Neural progenitor cell (in vitro differentiated cells): ENCODE measurements around the gene VCAN. TPM values are rescaled to one million over a fixed set of nuclear protein-coding genes. Genes with fewer than 3 reads are reported as not detected.

Experiments used
- DNase-seq: peaks from one replicate; pipeline ENCODE4 v3.0.0-alpha.2; 2016; ENCODE audit warnings: low spot score
- H2AFZ ChIP-seq: fragments of 200-600 bp; sonication (generic); replicated peaks from 2 replicates; pipeline ENCODE4 v1.6.1; 2016; ENCODE audit warnings: antibody characterized with exemption
- H3F3A ChIP-seq: fragments of 200-600 bp; sonication (generic); 2 replicates; pipeline ENCODE4 v1.6.1; 2016; ENCODE audit warnings: antibody characterized with exemption, low read depth
- H3K27ac ChIP-seq: fragments of 200-600 bp; sonication (generic); 2 replicates; pipeline ENCODE4 v1.5.1; 2016; ENCODE audit warnings: mild to moderate bottlenecking
- H3K27me3 ChIP-seq: fragments of 200-600 bp; sonication (generic); 2 replicates; pipeline ENCODE4 v1.6.1; 2016; ENCODE audit warnings: mild to moderate bottlenecking, moderate library complexity
- H3K36me3 ChIP-seq: fragments of 200-600 bp; sonication (generic); 2 replicates; pipeline ENCODE4 v1.5.1; 2016
- H3K4me1 ChIP-seq: fragments of 200-600 bp; sonication (generic); 2 replicates; pipeline ENCODE4 v1.6.1; 2016; ENCODE audit warnings: mixed run types
- H3K4me2 ChIP-seq: fragments of 200-600 bp; sonication (generic); 2 replicates; pipeline ENCODE4 v1.6.1; 2016
- H3K4me3 ChIP-seq: fragments of 200-600 bp; sonication (generic); 2 replicates; pipeline ENCODE4 v1.5.1; 2016
- H3K79me2 ChIP-seq: fragments of 200-600 bp; sonication (generic); 2 replicates; pipeline ENCODE4 v1.6.1; 2016; ENCODE audit warnings: low read depth
- H3K9ac ChIP-seq: fragments of 200-600 bp; sonication (generic); 2 replicates; pipeline ENCODE4 v1.6.1; 2016
- H3K9me3 ChIP-seq: fragments of 200-600 bp; sonication (generic); 2 replicates; pipeline ENCODE4 v1.5.1; 2016; ENCODE audit warnings: low read depth
- H4K20me1 ChIP-seq: fragments of 200-600 bp; sonication (generic); 2 replicates; pipeline ENCODE4 v1.6.1; 2016; ENCODE audit warnings: low read depth
- H3K27ac Mint-ChIP-seq: 3 replicates; pipeline ENCODE4 v1.8.0; 2021; ENCODE audit warnings: mixed read lengths
- H3K27me3 Mint-ChIP-seq: 2 replicates; pipeline ENCODE4 v1.8.0; 2022; ENCODE audit warnings: low read depth, mild to moderate bottlenecking, inconsistent platforms, moderate library complexity, mixed read lengths; ENCODE audit not compliant: insufficient read depth
- H3K36me3 Mint-ChIP-seq: 3 replicates; pipeline ENCODE4 v1.8.0; 2021; ENCODE audit warnings: mixed read lengths
- H3K4me1 Mint-ChIP-seq: 3 replicates; pipeline ENCODE4 v1.8.0; 2021; ENCODE audit warnings: mixed read lengths
- H3K4me3 Mint-ChIP-seq: 3 replicates; pipeline ENCODE4 v1.8.0; 2021; ENCODE audit warnings: mild to moderate bottlenecking, moderate library complexity, mixed read lengths
- H3K9me3 Mint-ChIP-seq: 3 replicates; pipeline ENCODE4 v1.8.0; 2020; ENCODE audit warnings: mixed read lengths
- CTCF ChIP-seq: fragments of 200-600 bp; sonication (generic); IDR thresholded peaks from 2 replicates; pipeline ENCODE4 v1.5.1; 2017; ENCODE audit warnings: antibody characterized with exemption, mild to moderate bottlenecking
- EZH2 ChIP-seq: fragments of 200-600 bp; sonication (generic); IDR thresholded peaks from 2 replicates; pipeline ENCODE4 v1.6.1; 2017; ENCODE audit warnings: antibody characterized with exemption, mild to moderate bottlenecking, moderate library complexity
- EZH2phosphoT487 ChIP-seq: fragments of 200-600 bp; sonication (generic); IDR thresholded peaks from 2 replicates; pipeline ENCODE4 v1.6.1; 2017; ENCODE audit warnings: antibody characterized with exemption
- total RNA-seq: library from RNA; depleted of rRNA; stranded (reverse); fragments of >200 nt; gene quantifications from 2 replicates; pipeline ENCODE4 v1.2.3, GENCODE V29; 2015; ENCODE audit warnings: low replicate concordance

The VCAN gene
- total RNA-seq, 1 donor from 2014 or later, result 101 TPM

GRCh38 chr5:83472213-83472507 is 616 bp downstream of the VCAN start:
- peak overlapping the region; percentile 95 for H3K4me3 Mint-ChIP-seq
- H3K4me3 ChIP-seq, result peak overlapping the region; percentile 83
- H3F3A ChIP-seq, result peaks cover 70% of the 10 kb centered on the region
- no peaks in the 10 kb centered on the region for H3K27me3 ChIP-seq
- H3K4me1 ChIP-seq, result peaks cover 44% of the 10 kb centered on the region
- peak overlapping the region; percentile 47 for H2AFZ ChIP-seq
- peaks cover 51% of the 10 kb centered on the region for H3K4me1 Mint-ChIP-seq
- H3K4me2 ChIP-seq, result peak overlapping the region; percentile 82
- peaks cover 7% of the 10 kb centered on the region for H4K20me1 ChIP-seq
- H3K79me2 ChIP-seq, result peaks cover 38% of the 10 kb centered on the region
- TF ChIP-seq EZH2 (no peak), EZH2phosphoT487 (no peak), CTCF (no peak)
- peak overlapping the region; percentile 98 for H3K27ac Mint-ChIP-seq
- H3K27me3 Mint-ChIP-seq, result peaks cover 2% of the 10 kb centered on the region
- H3K36me3 ChIP-seq, result peaks cover 2% of the 10 kb centered on the region
- no peaks in the 10 kb centered on the region for H3K9me3 ChIP-seq
- no peak overlapping the region for H3K27ac ChIP-seq
- DNase-seq, result no peak
- peaks cover 18% of the 10 kb centered on the region for H3K36me3 Mint-ChIP-seq
- H3K9ac ChIP-seq, result no peak overlapping the region
- no peaks in the 10 kb centered on the region for H3K9me3 Mint-ChIP-seq

DNA sequence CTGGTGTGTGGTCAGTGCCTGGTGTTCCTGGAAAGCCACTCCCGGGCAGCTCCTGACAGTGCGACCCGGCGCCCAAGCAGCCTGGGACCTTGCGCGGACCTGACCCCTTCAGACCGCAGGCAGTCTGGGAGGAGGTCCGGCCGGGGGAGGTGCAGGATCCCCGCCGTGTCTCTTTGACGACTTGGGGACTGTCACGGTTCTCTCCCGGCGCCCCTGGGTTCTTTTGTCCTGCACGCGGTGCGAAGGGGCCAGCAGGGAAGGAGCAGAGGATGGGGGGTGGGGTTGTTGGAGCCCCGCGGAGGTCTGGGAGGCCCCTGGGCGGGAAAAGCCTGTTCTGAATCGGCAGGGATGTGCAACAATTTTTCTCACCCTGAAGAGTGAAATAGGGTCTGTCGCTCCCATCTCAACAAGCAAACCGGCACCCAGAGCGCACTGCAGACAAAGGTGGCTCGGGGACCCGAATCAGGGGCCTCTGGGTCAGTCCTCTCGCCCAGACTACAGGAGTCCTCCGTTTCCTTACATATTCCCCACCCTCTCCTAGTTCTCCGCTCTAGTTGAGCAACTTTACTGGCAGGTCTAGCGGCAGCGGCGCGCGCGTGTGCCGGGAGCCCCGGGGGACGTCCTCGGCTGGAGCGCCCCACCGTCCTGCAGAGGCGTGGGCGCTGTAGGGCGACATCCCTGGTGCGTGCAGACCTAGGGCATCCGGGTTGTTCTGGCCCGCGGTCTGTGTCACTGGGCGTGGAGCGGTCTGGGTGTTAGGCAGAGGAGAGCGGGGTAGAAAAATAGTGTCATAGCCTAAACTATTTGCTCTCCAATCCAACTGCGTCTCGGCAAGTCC is 1.2 kb downstream of the VCAN start:
- H3K4me1 ChIP-seq, result peaks cover 38% of the 10 kb centered on the region
- peak overlapping the region; percentile 83 for H3K4me3 ChIP-seq
- H3K4me2 ChIP-seq, result peak overlapping the region; percentile 82
- Mint-ChIP-seq H3K4me1 (peaks cover 45% of the 10 kb centered on the region), H3K4me3 (peak overlapping the region; percentile 95), H3K27me3 (peaks cover 2% of the 10 kb centered on the region), H3K27ac (peak overlapping the region; percentile 98), H3K36me3 (peaks cover 23% of the 10 kb centered on the region), H3K9me3 (peaks cover 3% of the 10 kb centered on the region)
- H3K27ac ChIP-seq, result peak overlapping the region; percentile 78
- H3K36me3 ChIP-seq, result peaks cover 3% of the 10 kb centered on the region
- peak overlapping the region; percentile 47 for H2AFZ ChIP-seq
- H3K9ac ChIP-seq, result no peak overlapping the region
- peaks cover 7% of the 10 kb centered on the region for H4K20me1 ChIP-seq
- peaks cover 44% of the 10 kb centered on the region for H3K79me2 ChIP-seq
- H3K9me3 ChIP-seq, result no peaks in the 10 kb centered on the region
- no peaks in the 10 kb centered on the region for H3K27me3 ChIP-seq
- DNase-seq, result peak; percentile 70
- TF ChIP-seq EZH2phosphoT487 (no peak), CTCF (no peak), EZH2 (no peak)
- H3F3A ChIP-seq, result peaks cover 72% of the 10 kb centered on the region

- Histone ChIP-seq H2AFZ (peak overlapping the region; percentile 62), H3K9me3 (no peaks in the 10 kb centered on the region), H3F3A (peaks cover 72% of the 10 kb centered on the region), H3K27me3 (no peaks in the 10 kb centered on the region), H4K20me1 (peaks cover 7% of the 10 kb centered on the region), H3K27ac (peak overlapping the region; percentile 78), H3K4me3 (peak overlapping the region; percentile 83), H3K9ac (no peak overlapping the region), H3K4me2 (peak overlapping the region; percentile 83), H3K4me1 (peaks cover 38% of the 10 kb centered on the region), H3K36me3 (peaks cover 3% of the 10 kb centered on the region), H3K79me2 (peaks cover 52% of the 10 kb centered on the region)
- Mint-ChIP-seq H3K27ac (peak overlapping the region; percentile 95), H3K36me3 (peaks cover 23% of the 10 kb centered on the region), H3K4me3 (peak overlapping the region; percentile 95), H3K4me1 (peaks cover 38% of the 10 kb centered on the region), H3K9me3 (peaks cover 3% of the 10 kb centered on the region), H3K27me3 (peaks cover 2% of the 10 kb centered on the region)
- peak; percentile 97 for DNase-seq
- TF ChIP-seq EZH2phosphoT487, result no peak
- peak; percentile 88 for TF ChIP-seq CTCF
These were observed 2.0 kb downstream of the VCAN start for GRCh38 chr5:83473346-83474160.
